ENCODE data around the gene GALNT10. TPM values are rescaled to one million over a fixed set of nuclear protein-coding genes. Genes with fewer than 3 reads are reported as not detected.

The GALNT10 gene
- total and polyA plus RNA-seq, 2 of the 4 experiments (the other 2 are of a cell fraction) = 46.2 to 67.0 TPM

DNA sequence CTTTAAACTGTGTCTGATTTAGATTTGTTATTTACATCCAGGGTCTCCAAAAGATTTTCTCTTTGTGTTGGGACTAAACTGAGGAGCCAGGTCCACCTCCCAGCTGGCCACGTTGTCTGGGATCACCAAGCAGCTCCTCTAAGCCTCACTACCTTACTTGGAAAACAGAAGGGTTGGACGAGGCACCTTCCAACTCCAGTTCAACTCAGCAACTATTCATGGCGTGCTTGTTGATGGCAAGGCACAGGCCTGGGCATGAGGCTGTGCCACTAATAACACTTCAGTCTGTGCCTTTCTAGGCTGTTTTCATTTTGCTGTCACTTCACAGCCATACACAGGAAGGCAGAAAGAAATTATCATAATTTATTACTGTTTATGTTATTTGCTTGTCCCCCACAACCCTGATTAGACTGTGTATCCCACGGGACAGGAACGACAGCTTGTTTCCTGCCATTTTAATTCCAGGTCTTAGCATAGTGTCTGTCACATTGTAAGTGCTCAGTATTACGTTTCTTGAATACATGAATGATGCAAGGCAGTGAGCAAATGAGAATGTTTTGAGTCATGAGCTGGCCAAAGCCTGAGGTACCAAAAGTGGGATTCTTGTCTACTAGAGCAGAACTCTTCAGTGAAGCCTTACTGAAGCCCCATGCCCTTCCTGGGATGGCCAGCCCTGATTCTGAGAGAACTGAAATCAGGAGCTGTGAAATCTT lies 125.8 kb downstream of the GALNT10 start:
- Histone ChIP-seq H4K5ac (ENCODE audit: low read depth, low read length) (no peak overlapping the region), H2BK20ac (ENCODE audit: low read depth, low read length) (no peak overlapping the region), H4K8ac (ENCODE audit: low read depth in 2 of 2, low read length in 2 of 2) (no peak overlapping the region), H2BK120ac (ENCODE audit: low read depth, low read length) (no peak overlapping the region), H3K18ac (ENCODE audit: low read depth, low read length) (no peak overlapping the region), H3K36me3 (ENCODE audit: control insufficient read depth, insufficient read depth, low read length) (no peaks in the 10 kb centered on the region; the same call in 1 of the 2 replicates), H4K20me1 (ENCODE audit: insufficient read depth, low read length) (no peaks in the 10 kb centered on the region; the same call in 1 of the 2 replicates), H3K9me3 (ENCODE audit: control insufficient read depth, insufficient read depth, low read length) (no peaks in the 10 kb centered on the region), H3K9ac (ENCODE audit: low read depth, low read length) (no peak overlapping the region), H3K4ac (ENCODE audit: low read depth, low read length) (no peak overlapping the region), H3K4me2 (ENCODE audit: low read depth, low read length) (no peak overlapping the region), H2AK5ac (ENCODE audit: low read depth, low read length) (no peak overlapping the region), H2AFZ (replicated peaks; ENCODE audit: low read length, poor library complexity) (no peak overlapping the region), H3K23ac (ENCODE audit: low read depth, low read length) (no peak overlapping the region; the same call in 1 of the 2 replicates), H3K9me1 (ENCODE audit: insufficient read depth, low read length) (peaks cover 15% of the 10 kb centered on the region), H2BK5ac (ENCODE audit: low read depth, low read length, poor library complexity, severe bottlenecking) (no peak overlapping the region), H3K14ac (replicated peaks; ENCODE audit: low read depth, low read length) (0 out of 2 replicates have a peak overlapping the region, but pooled peaks have one; percentile 11), H3K4me1 (ENCODE audit: control insufficient read depth, insufficient read depth, low read length) (peaks cover 3% of the 10 kb centered on the region; the same call in 1 of the 2 replicates), H2BK15ac (ENCODE audit: low read depth, low read length) (no peak overlapping the region), H3K4me3 (ENCODE audit: insufficient read depth, low read depth, low read length) (no peak overlapping the region), H2AK9ac (replicated peaks; ENCODE audit: low read depth, low read length, poor library complexity) (no peak overlapping the region), H3K79me1 (ENCODE audit: low read depth in 1 of 2, low read length in 2 of 2) (peaks cover 26 to 59% of the 10 kb centered on the region in 2 experiments), H4K91ac (ENCODE audit: insufficient read depth, low read depth, low read length) (no peak overlapping the region), H3K27me3 (ENCODE audit: control insufficient read depth, insufficient read depth, low read length) (no peaks in the 10 kb centered on the region), H3K27ac (ENCODE audit: insufficient read depth, low read length) (no peak overlapping the region), H3K56ac (ENCODE audit: extremely low read depth, insufficient read depth, low read length) (no peak overlapping the region)
- CTCF ChIA-PET = no interaction called here
- dilution Hi-C loops (cut with HindIII; ENCODE audit: low sequenced_read_pairs, unreplicated experiment) = no loop called here
- TF ChIP-seq RFX5 (IDR thresholded peaks at IDR 0.05; ENCODE audit: low read depth, low read length) (no peak), RCOR1 (IDR thresholded peaks at IDR 0.05; ENCODE audit: insufficient replicate concordance, low read length) (no peak), FOS (IDR thresholded peaks at IDR 0.05; ENCODE audit: low read depth, low read length) (no peak), CTCF (conservative IDR thresholded peaks at IDR 0.05; ENCODE audit: low read depth, low read length) (no peak), CEBPB (IDR thresholded peaks at IDR 0.05; ENCODE audit: low read depth, low read length) (peak; percentile 33; the same call in 1 of the 2 replicates), MXI1 (IDR thresholded peaks at IDR 0.05; ENCODE audit: borderline replicate concordance, low read depth, low read length) (no peak)
- TF ChIP-seq, protein P1, sequence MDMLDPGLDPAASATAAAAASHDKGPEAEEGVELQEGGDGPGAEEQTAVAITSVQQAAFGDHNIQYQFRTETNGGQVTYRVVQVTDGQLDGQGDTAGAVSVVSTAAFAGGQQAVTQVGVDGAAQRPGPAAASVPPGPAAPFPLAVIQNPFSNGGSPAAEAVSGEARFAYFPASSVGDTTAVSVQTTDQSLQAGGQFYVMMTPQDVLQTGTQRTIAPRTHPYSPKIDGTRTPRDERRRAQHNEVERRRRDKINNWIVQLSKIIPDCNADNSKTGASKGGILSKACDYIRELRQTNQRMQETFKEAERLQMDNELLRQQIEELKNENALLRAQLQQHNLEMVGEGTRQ (IDR thresholded peaks at IDR 0.05; ENCODE audit: low read depth, low read length) = no peak
- POLR2A ChIA-PET (ENCODE audit: unreplicated experiment) = no interaction called here
- 50% methylated on average over 1 of the region's 6 CpGs; no CpG with 5 or more reads in 1 of the 2 experiments for WGBS, 2 experiments (ENCODE audit: extremely low coverage in 2 of 2, insufficient read length in 1 of 2)
- in situ Hi-C loops (cut with MboI; ENCODE audit: low sequenced_read_pairs) = no loop called here
- no peak for ATAC-seq (ENCODE audit: low read depth)
- intact Hi-C loops (cut with micrococcal nuclease) = no loop called here
- no TSS peak for BruUV-seq (replicated peaks)
- DNase-seq = peak; percentile 34

Data from IMR-90 (cell line).